Measurements from ENCODE around the gene CDRT4.
"Not testable (repeated sequence)": the region's sequence is repeated elsewhere in the genome, so short reads cannot be mapped to it uniquely, and the experiment has no call there.

CDRT4 gene

GRCh38 chr17:15511142-15511541 lies 43.7 kb upstream of the CDRT4 start:
- DNase-seq (ENCODE audit: low spot score), result no peak
- no peak for TF ChIP-seq CTCF (IDR thresholded peaks at IDR 0.05; ENCODE audit: extremely low read depth, insufficient read depth, missing control alignments)
- in situ Hi-C loops (cut with MboI; ENCODE audit: low pct_unique_long_range_greater_than_20kb, low sequenced_read_pairs, unreplicated experiment), result loop anchor here (25.0 kb wide), 1 partner anchor 249 kb away; the partner anchor contains the start of gene PMP22

DNA sequence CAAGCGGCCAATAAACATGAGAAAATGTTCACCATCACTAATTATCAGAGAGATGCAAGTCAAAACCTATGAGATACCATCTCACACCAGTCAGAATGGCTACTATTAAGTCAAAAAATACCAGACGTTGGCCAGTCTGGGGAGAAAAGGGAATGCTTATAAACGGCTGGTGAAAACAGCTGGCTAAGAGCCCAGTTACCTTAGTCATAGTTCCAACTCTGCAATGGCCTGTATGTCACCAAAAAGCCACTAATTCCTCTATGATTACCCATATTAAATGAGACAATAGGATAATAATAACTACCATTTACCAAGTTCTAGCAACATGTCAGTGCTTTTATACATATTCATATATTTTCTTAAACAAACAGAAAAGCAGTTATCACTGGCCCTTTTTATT lies 42.9 kb upstream of the CDRT4 start:
- in situ Hi-C loops (cut with MboI; ENCODE audit: low pct_unique_long_range_greater_than_20kb, low sequenced_read_pairs, unreplicated experiment), result loop anchor here (25.0 kb wide), 1 partner anchor 248 kb away; the partner anchor contains the start of gene PMP22
- no peak for TF ChIP-seq CTCF (IDR thresholded peaks at IDR 0.05; ENCODE audit: extremely low read depth, insufficient read depth, missing control alignments)

GRCh38 chr17:15509095-15509494 lies 41.7 kb upstream of the CDRT4 start:
- no peak for DNase-seq (ENCODE audit: low spot score)
- TF ChIP-seq CTCF (IDR thresholded peaks at IDR 0.05; ENCODE audit: extremely low read depth, insufficient read depth, missing control alignments), result no peak
- in situ Hi-C loops (cut with MboI; ENCODE audit: low pct_unique_long_range_greater_than_20kb, low sequenced_read_pairs, unreplicated experiment), result loop anchor here (25.0 kb wide), 1 partner anchor 247 kb away; the partner anchor contains the start of gene PMP22

More for the DNA sequence above, 42.9 kb upstream of the CDRT4 start:
- DNase-seq (ENCODE audit: low spot score), result no peak

DNA sequence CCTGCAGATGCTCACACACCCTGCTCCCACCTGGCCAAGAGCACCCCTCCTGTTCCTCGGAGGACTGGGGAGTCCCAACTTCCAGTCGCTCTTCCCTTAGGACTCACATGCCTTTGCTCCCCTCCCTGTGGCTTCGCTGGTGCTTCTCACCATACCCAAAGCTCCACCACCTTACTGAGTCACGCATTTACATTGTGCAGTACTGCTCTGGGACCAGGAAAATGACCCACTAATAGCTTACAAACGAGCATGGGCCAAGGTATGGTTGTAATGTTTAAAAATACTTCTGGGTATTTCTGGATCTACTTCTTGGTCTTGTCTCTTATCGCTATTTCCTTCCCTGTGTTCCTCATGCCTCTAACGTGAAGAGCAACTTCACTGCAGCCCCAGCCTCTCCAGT lies 41.0 kb upstream of the CDRT4 start:
- in situ Hi-C loops (cut with MboI; ENCODE audit: low pct_unique_long_range_greater_than_20kb, low sequenced_read_pairs, unreplicated experiment), result loop anchor here (25.0 kb wide), 1 partner anchor 246 kb away; the partner anchor contains the start of gene PMP22
- DNase-seq (ENCODE audit: low spot score), result no peak
- TF ChIP-seq CTCF (IDR thresholded peaks at IDR 0.05; ENCODE audit: extremely low read depth, insufficient read depth, missing control alignments), result no peak

DNA sequence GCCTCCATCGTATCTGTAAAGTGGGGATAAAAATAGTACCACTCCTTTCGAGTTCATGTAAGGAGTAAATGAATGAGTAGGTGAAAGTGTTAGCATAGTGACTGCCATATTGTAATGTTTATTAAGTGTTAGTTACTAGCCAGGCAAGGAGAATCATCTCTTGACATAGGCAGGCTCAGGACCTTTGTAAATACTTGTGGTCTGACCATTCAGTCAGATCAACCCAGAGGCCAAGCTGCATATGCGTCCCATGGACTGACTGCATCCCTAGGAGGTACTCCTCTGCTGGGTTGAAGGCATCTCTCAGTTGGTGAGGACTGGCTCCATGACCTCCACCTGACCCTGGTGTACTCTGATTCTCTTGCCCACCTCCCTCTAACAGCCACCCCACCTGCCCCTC lies 40.5 kb upstream of the CDRT4 start:
- TF ChIP-seq CTCF (IDR thresholded peaks at IDR 0.05; ENCODE audit: extremely low read depth, insufficient read depth, missing control alignments), result no peak
- no peak for DNase-seq (ENCODE audit: low spot score)
- in situ Hi-C loops (cut with MboI; ENCODE audit: low pct_unique_long_range_greater_than_20kb, low sequenced_read_pairs, unreplicated experiment), result loop anchor here (25.0 kb wide), 1 partner anchor 246 kb away; the partner anchor contains the start of gene PMP22

DNA sequence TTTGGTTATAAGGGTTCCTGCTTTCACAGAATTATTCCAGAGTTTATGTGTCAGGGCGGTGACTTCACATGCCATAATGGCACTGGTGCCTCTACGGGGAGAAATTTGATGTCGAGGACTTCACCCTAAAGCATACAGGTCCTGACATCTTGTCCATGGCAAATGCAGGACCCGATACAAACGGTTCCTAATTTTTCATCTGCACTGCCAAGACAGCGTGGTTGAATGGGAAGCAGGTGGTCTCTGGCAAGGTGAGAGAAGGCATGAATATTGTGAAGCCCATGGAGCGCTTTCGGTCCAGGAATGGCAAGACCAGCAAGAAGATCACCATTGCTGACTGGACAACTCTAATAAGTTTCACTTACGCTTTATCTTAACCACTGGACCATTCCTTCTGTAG lies 39.6 kb upstream of the CDRT4 start:
- no peak for DNase-seq (ENCODE audit: low spot score)
- no peak for TF ChIP-seq CTCF (IDR thresholded peaks at IDR 0.05; ENCODE audit: extremely low read depth, insufficient read depth, missing control alignments)
- in situ Hi-C loops (cut with MboI; ENCODE audit: low pct_unique_long_range_greater_than_20kb, low sequenced_read_pairs, unreplicated experiment), result loop anchor here (25.0 kb wide), 1 partner anchor 245 kb away; the partner anchor contains the start of gene PMP22

- in situ Hi-C loops (cut with MboI; ENCODE audit: low pct_unique_long_range_greater_than_20kb, low sequenced_read_pairs, unreplicated experiment), result loop anchor here (25.0 kb wide), 1 partner anchor 243 kb away; the partner anchor contains the start of gene PMP22
- not testable (repeated sequence) for DNase-seq (ENCODE audit: low spot score)
Measured at GRCh38 chr17:15505708-15506107, 38.3 kb upstream of the CDRT4 start.
